HL-60/S4 (cell line): ENCODE data around the gene NHSL1.

Experiments
- in situ Hi-C: fragments of 300-500 bp; cut with MboI; formaldehyde crosslinking; loops from 2 replicates; pipeline ENCODE4 v1.14.3; 2022; ENCODE audit warnings: low sequenced_read_pairs

NHSL1 gene

DNA sequence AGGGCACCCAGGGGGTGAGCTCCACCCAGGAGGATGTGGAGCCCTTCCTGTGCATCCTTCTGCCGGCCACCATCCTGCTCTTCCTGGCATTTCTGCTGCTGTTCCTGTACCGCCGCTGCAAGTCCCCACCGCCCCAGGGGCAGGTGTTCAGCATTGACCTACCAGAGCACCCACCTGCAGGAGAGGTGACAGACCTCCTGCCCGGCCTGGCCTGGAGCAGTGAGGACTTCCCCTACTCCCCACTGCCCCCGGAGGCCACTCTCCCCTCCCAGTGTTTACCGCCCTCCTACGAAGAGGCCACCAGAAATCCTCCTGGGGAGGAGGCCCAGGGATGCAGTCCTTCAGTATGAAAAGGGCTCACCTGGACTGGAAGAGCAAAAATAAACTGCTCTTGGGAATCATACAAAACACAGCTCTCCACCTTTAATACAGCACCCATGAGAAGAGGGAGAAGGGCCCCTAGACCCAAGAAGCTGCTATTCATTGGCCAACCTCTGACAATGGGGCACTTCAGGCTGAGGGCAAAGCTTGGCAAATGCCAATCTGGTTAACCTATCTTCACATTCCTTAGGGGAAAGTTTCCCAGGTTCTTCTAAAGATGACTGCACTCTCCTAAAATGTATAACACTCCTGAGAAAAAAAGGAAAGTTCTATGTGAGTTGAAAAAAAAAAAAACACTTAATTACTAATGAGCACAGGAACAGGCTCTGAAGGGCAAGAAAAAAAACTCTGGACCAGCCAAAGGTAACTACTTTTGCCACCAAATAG, 116.6 kb downstream of the NHSL1 start:
- in situ Hi-C loops = no loop called here

GRCh38 chr6:138378463-138378862, 120.8 kb downstream of the NHSL1 start:
- in situ Hi-C loops = no loop called here

- in situ Hi-C loops = no loop called here
These were observed 121.5 kb downstream of the NHSL1 start, which contains the start of gene SMIM28 for GRCh38 chr6:138377844-138378243. SMIM28 (plus strand) TSS chr6:138377905; CDS start chr6:138378073, 168 bp downstream.

GRCh38 chr6:138377042-138377441, 122.3 kb downstream of the NHSL1 start:
- in situ Hi-C loops = no loop called here

DNA sequence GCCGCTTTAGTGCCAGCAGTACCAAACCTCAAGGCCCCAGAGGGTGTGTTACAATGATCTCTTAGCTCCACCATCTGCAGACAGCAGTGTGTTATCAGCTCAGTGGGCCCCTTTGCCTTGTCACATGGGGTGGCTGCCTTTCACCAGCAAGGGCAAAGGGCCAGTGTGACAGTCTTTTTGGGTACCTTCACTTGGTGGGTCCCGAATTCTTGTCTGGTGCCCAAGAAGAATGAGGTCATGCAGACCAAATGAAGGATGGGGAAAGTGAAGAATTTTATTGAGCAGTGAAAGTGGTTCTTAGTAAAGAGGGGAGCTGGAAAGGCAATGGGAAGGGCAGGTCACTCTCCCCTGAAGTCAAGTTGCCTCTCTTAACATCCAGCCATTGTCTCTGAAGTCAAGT, 124.5 kb downstream of the NHSL1 start:
- in situ Hi-C loops = no loop called here

GRCh38 chr6:138374230-138374629, 125.1 kb downstream of the NHSL1 start:
- in situ Hi-C loops = no loop called here

DNA sequence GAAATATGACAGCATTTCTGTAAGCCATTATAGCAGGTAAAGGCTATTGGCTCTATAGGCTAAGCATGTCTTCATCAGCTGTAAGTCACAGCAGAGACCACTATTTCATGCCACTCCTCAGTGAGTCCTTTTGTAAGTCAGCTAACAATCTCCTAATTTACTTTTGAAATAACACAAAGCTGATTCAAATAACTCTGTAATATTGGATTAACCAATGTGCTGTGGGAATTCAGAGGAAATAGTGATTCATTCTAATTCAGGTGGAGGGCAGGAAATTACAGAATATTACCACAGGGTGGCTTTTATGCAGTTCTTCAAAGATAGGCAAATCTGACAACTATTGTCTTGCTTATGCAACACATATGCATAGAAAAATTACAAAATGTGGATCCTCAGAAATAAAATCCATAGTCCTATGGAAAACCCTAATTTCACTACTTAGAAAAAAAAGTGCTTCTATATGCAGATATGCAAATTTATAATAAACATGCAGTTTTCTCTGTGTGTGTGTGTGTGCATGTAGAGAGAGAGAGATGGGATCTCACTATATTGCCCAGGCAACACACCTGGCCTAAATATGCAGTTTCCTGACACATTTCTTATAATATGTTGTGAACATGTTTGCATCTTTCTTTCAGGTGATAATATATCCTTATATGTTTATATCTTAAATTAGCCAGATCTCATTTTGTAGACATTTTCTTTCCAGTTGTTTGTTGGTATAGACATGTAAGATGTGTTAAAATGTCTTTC, 126.4 kb downstream of the NHSL1 start:
- in situ Hi-C loops = no loop called here
